Transverse colon (tissue), 4 donors: ENCODE data around the gene BRICD5. TPM values are rescaled to one million over a fixed set of nuclear protein-coding genes. Genes with fewer than 3 reads are reported as not detected.

ENCODE experiments used
- DNase-seq: peaks from one replicate; pipeline ENCODE4 v3.0.0-alpha.2; 2019
- H3K27ac ChIP-seq, 4 donors: fragments of 200-600 bp; sonication (generic); 2 replicates each; pipeline ENCODE4 v1.5.1; 2016 to 2018; ENCODE audit warnings: inconsistent platforms in 4 of 4
- H3K27me3 ChIP-seq: fragments of 200-600 bp; sonication (generic); 2 replicates; pipeline ENCODE4 v1.5.1; 2017; ENCODE audit warnings: inconsistent platforms
- H3K36me3 ChIP-seq, 4 donors: fragments of 200-600 bp; sonication (generic); 2 replicates each; pipeline ENCODE4 v1.5.1; 2017 to 2019; ENCODE audit warnings: inconsistent platforms in 4 of 4
- H3K4me1 ChIP-seq, 4 donors: fragments of 200-600 bp; sonication (generic); 2 replicates each; pipeline ENCODE4 v1.5.1; 2017 to 2020; ENCODE audit warnings: inconsistent platforms in 4 of 4
- H3K4me3 ChIP-seq, 4 donors: fragments of 200-600 bp; sonication (generic); 1 replicate in 1 of 4; 2 replicates in 3 of 4; pipeline versions ENCODE4 v1.5.1 to v1.6.1; 2017 to 2019; ENCODE audit warnings: inconsistent platforms in 4 of 4
- H3K9me3 ChIP-seq, 2 donors: fragments of 200-600 bp; sonication (generic); 2 replicates each; pipeline ENCODE4 v1.5.1; 2017 to 2019; ENCODE audit warnings: inconsistent platforms in 2 of 2
- EP300 ChIP-seq: sonication (generic); formaldehyde crosslinking; IDR thresholded peaks from one replicate; pipeline ENCODE4 v1.6.1; 2017; ENCODE audit warnings: antibody characterized with exemption, low read depth
- POLR2A ChIP-seq: fragments of 450-650 bp; IDR thresholded peaks from one replicate; pipeline ENCODE4 v1.6.1; 2016; ENCODE audit warnings: antibody characterized with exemption, mild to moderate bottlenecking, moderate library complexity
- POLR2AphosphoS5 ChIP-seq, 3 donors: sonication (generic); formaldehyde crosslinking; IDR thresholded peaks; one replicate each; pipeline ENCODE4 v1.6.1; 2016; ENCODE audit warnings: antibody characterized with exemption in 3 of 3
- WGBS, 2 donors: methylation state at CpG; one replicate each; pipeline ENCODE4 v1.1.5; 2018; ENCODE audit warnings: low coverage in 1 of 2; 5-methylcytosine and 5-hydroxymethylcytosine counted together
- in situ Hi-C, 4 donors: fragments of 200-750 bp; cut with MboI; loops; one replicate each; pipeline versions ENCODE4 v1.15.0 to v1.15.1; 2017; ENCODE audit warnings: low sequenced_read_pairs in 3 of 4, low pct_ligation_motif_present in 1 of 4, low pct_unique_long_range_greater_than_20kb in 1 of 4
- intact Hi-C: fragments of 100-400 bp; cut with DNase I; formaldehyde crosslinking; loops from one replicate; pipeline ENCODE4 v1.15.1; 2023; ENCODE audit warnings: low total_unique reads
- total RNA-seq, 4 donors: library from RNA; depleted of rRNA; stranded (reverse); fragments of >200 nt; gene quantifications; one replicate each; pipeline ENCODE4 v1.1.0, GENCODE V29; 2016
- TF ChIP-seq, protein P1 (sequence below), 5 experiments: fragments of 200-600 bp in 3 of 5; fragments of 450-650 bp in 2 of 5; sonication (generic) in 3 of 5; IDR thresholded peaks; 1 replicate in 2 of 5; 2 replicates in 3 of 5; pipeline ENCODE4 v1.5.1; 2016 to 2017; ENCODE audit warnings: antibody characterized with exemption in 5 of 5, inconsistent platforms in 3 of 5, mild to moderate bottlenecking in 2 of 5, moderate library complexity in 1 of 5

BRICD5 gene
- total RNA-seq, 4 donors from 2014 or later: 5.7 to 29.9 (median 11.7) TPM

GRCh38 chr16:2184346-2184745, 26.3 kb downstream of the BRICD5 start:
- Histone ChIP-seq H3K27me3 (peaks cover 18% of the 10 kb centered on the region), H3K9me3 (no peaks in the 10 kb centered on the region), H3K4me1 (no peaks in the 10 kb centered on the region), H3K27ac (no peak overlapping the region), H3K4me3 (no peak overlapping the region), H3K36me3 (no peaks in the 10 kb centered on the region)
- in situ Hi-C loops: loop anchor here in 1 of 4 donors (25.0 kb wide), 1 partner anchor 303 kb away; the partner anchor contains the start of gene TBC1D24
- no peak for DNase-seq
- intact Hi-C loops: no loop called here
- 79% methylated on average over 19 of the region's 19 CpGs; no CpG with 5 or more reads in 1 of the 2 donors for WGBS, 2 donors
- TF ChIP-seq EP300 (no peak), POLR2A (no peak), POLR2AphosphoS5 (IDR thresholded peaks at IDR 0.05) (no peak)
- TF ChIP-seq, protein P1, sequence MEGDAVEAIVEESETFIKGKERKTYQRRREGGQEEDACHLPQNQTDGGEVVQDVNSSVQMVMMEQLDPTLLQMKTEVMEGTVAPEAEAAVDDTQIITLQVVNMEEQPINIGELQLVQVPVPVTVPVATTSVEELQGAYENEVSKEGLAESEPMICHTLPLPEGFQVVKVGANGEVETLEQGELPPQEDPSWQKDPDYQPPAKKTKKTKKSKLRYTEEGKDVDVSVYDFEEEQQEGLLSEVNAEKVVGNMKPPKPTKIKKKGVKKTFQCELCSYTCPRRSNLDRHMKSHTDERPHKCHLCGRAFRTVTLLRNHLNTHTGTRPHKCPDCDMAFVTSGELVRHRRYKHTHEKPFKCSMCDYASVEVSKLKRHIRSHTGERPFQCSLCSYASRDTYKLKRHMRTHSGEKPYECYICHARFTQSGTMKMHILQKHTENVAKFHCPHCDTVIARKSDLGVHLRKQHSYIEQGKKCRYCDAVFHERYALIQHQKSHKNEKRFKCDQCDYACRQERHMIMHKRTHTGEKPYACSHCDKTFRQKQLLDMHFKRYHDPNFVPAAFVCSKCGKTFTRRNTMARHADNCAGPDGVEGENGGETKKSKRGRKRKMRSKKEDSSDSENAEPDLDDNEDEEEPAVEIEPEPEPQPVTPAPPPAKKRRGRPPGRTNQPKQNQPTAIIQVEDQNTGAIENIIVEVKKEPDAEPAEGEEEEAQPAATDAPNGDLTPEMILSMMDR (IDR thresholded peaks at IDR 0.05): no peak

- Histone ChIP-seq H3K9me3 (no peaks in the 10 kb centered on the region), H3K36me3 (no peaks in the 10 kb centered on the region), H3K27me3 (peaks cover 18% of the 10 kb centered on the region), H3K27ac (no peak overlapping the region), H3K4me3 (no peak overlapping the region), H3K4me1 (no peaks in the 10 kb centered on the region)
- TF ChIP-seq, protein P1 (IDR thresholded peaks at IDR 0.05): no peak
- TF ChIP-seq EP300: no peak
- TF ChIP-seq POLR2AphosphoS5 (IDR thresholded peaks at IDR 0.05): no peak
- no peak for TF ChIP-seq POLR2A
- no peak for DNase-seq
- intact Hi-C loops (no loop called here), in situ Hi-C loops (loop anchor here in 1 of 4 donors (25.0 kb wide), 1 partner anchor 304 kb away; the partner anchor contains the start of gene TBC1D24)
- WGBS, 2 donors: 91% methylated on average over 30 of the region's 30 CpGs; no CpG with 5 or more reads in 1 of the 2 donors
These were observed 27.0 kb downstream of the BRICD5 start for GRCh38 chr16:2183671-2184070.

DNA sequence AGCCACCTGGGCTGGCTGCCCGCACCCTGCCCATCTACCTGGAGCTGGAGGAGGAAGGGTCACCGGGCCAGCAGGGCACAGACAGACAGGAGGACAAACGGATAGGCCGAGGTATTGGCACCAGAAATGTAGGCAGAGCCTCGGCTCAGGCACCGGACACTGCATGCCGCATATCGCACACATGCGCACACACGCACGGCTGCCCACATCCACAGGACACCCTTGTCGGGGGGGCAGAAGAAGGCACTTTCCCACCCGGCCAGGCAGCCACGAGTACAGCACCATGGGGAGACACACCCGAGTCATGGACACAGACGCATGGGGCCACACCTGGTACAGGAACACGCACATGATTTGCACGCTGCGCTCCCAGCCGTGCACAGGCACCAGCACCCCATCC, 28.7 kb downstream of the BRICD5 start:
- Histone ChIP-seq H3K4me1 (no peaks in the 10 kb centered on the region), H3K9me3 (no peaks in the 10 kb centered on the region), H3K27me3 (peaks cover 18% of the 10 kb centered on the region), H3K4me3 (no peak overlapping the region), H3K27ac (no peak overlapping the region), H3K36me3 (peaks cover 0 to 9% (median 1%) of the 10 kb centered on the region in 4 donors)
- intact Hi-C loops (no loop called here), in situ Hi-C loops (loop anchor here in 1 of 4 donors (25.0 kb wide), 1 partner anchor 305 kb away; the partner anchor contains the start of gene TBC1D24)
- WGBS, 2 donors: 93% methylated on average over 20 of the region's 20 CpGs; no CpG with 5 or more reads in 1 of the 2 donors
- no peak for DNase-seq
- TF ChIP-seq POLR2AphosphoS5 (IDR thresholded peaks at IDR 0.05) (no peak), EP300 (no peak), POLR2A (no peak)
- TF ChIP-seq, protein P1 (IDR thresholded peaks at IDR 0.05): no peak

DNA sequence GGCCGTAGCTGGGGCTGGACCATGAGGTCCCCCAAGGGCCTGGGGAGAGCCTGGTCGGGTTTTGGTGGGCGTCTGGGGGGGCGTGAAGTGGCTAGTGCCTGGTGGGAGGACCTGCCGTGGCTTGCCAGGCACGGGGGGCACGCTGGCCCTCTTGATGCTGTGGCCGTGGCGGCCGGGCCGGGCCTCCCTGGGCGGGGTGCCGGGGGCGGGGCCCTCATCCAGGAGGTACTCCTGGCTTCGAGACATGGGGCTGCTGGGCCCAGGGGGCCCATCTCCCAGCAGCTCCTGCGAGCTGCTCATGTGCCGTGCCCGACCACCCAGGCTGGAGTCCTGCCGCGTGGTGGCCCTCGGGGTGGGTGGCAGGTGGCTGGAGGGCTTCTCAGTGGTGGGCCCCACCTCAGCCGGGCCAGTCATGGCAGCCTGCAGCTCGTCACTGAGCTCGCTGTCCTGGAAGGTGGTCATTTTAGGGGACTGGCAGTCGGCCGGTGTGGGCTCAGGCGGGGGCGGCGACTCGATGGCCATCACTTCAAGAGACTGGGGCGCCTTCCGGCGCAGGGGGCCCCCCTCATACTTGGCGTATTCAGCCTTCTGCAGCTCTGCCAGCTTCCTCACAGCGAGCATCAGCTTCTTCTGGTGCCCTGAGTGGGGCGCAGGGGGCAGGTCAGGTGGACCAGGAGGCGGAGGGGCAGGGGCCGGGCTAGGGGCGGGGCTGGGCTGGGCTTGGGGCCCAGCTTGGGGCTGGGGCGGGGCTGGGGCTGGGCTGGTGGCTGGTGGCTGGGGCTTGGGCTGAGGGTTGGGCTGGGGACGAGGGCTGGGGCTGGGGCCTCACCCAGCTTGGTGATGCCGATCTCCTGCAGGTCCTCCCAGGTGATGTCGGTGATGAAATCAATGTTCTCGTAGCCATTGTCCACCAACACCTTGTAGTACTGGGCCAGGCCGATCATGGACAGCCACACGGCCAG, 29.4 kb downstream of the BRICD5 start:
- Histone ChIP-seq H3K4me1 (no peaks in the 10 kb centered on the region), H3K36me3 (peaks cover 0 to 10% (median 2%) of the 10 kb centered on the region in 4 donors), H3K9me3 (no peaks in the 10 kb centered on the region), H3K27ac (no peak overlapping the region), H3K27me3 (peaks cover 13% of the 10 kb centered on the region), H3K4me3 (no peak overlapping the region)
- WGBS, 2 donors: 30 to 86% methylated on average over 2 to 39 of the region's 46 CpGs
- DNase-seq: no peak
- in situ Hi-C loops (loop anchor here in 1 of 4 donors (25.0 kb wide), 1 partner anchor 306 kb away; the partner anchor contains the start of gene TBC1D24), intact Hi-C loops (no loop called here)
- TF ChIP-seq EP300: no peak
- no peak for TF ChIP-seq POLR2A
- TF ChIP-seq POLR2AphosphoS5 (IDR thresholded peaks at IDR 0.05): no peak
- TF ChIP-seq, protein P1 (IDR thresholded peaks at IDR 0.05): no peak
